GM12875 (cell line): ENCODE data around the gene VIM.

Source experiments
- H3K4me3 ChIP-seq: one replicate; pipeline ENCODE4 v1.5.1; 2011; ENCODE audit warnings: low read depth, low read length, control low read depth
- TF ChIP-seq, protein P1 (sequence below): IDR thresholded peaks from 2 replicates; pipeline ENCODE4 v1.5.1; 2011; ENCODE audit warnings: low read depth, mild to moderate bottlenecking, control low read depth, inconsistent platforms, low read length, moderate library complexity, borderline replicate concordance; ENCODE audit not compliant: insufficient read depth

VIM gene

DNA sequence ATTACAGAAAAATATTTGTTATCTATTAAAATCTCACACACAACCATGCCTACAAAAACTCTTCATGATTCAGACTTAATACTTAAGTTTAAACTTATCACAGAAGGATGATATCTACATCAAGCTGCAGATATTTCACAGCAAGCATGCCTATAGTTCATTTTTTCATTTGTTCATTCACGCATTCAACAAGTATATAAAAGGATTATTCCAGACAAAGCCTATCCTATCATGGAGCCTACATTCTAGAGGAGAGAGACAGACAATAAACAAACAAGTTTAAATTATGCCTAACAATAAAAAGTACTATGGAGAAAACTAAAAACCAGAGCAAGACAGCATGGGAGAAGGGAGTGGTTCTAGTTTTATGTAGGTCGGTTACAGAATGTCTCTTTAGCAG is 37.4 kb upstream of the VIM start:
- TF ChIP-seq, protein P1, sequence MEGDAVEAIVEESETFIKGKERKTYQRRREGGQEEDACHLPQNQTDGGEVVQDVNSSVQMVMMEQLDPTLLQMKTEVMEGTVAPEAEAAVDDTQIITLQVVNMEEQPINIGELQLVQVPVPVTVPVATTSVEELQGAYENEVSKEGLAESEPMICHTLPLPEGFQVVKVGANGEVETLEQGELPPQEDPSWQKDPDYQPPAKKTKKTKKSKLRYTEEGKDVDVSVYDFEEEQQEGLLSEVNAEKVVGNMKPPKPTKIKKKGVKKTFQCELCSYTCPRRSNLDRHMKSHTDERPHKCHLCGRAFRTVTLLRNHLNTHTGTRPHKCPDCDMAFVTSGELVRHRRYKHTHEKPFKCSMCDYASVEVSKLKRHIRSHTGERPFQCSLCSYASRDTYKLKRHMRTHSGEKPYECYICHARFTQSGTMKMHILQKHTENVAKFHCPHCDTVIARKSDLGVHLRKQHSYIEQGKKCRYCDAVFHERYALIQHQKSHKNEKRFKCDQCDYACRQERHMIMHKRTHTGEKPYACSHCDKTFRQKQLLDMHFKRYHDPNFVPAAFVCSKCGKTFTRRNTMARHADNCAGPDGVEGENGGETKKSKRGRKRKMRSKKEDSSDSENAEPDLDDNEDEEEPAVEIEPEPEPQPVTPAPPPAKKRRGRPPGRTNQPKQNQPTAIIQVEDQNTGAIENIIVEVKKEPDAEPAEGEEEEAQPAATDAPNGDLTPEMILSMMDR, result no peak
- no peak overlapping the region for H3K4me3 ChIP-seq

DNA sequence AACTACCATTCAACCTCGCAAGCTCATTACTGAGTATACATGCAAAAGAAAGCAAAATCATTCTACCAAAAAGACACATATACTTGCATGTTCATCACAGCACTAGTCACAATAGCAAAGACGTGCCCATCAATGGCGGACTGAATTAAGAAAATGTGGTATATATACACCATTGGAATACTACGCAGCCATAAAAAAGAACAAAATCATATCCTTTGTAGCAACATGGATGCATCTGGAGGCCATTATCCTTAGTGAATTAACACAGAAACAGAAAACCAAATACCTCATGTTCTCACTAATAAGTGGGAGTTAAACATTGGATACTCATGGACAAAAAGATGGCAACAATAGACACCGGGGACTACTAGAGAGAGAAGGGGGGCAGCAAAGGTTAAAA is 33.0 kb upstream of the VIM start:
- TF ChIP-seq, protein P1, result no peak
- no peak overlapping the region for H3K4me3 ChIP-seq

DNA sequence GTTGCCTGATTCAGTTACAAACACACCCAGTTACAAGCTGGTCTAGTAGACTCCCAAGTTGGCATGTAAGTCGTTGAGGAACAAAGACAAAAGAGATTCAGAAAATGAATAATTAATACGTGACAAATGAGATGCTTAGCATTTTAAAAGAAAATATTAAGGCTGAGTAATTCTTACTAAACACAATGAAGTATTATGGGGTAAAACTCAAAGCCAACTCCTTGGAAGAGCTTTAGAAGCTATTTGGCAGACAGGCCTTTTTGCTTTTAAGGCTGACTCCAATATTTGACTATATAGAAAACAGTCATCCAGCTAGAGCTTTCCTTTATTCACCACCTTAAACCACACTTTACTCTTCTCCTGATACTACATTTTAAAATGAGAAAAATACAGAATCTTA is 32.0 kb upstream of the VIM start:
- no peak overlapping the region for H3K4me3 ChIP-seq
- TF ChIP-seq, protein P1, result no peak

DNA sequence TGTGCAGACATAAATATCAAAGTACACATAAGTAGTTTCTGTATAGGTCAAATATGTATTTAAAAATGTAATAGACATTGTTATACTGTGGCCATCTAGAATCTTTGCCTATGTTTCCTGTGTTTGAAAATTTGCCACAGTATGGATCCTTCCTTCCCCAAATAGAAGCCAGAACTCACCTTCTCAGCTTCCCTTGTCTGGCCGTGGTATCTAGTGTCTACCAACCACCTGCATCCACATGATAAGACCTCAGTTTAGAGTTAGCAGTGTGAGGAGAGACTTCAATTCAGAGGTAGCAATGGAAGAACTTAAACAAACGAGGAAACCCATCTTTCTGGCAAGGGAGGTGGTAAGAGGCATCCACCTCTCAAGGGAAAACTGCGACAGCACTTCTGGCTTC is 31.5 kb upstream of the VIM start:
- TF ChIP-seq, protein P1, result no peak
- no peak overlapping the region for H3K4me3 ChIP-seq

DNA sequence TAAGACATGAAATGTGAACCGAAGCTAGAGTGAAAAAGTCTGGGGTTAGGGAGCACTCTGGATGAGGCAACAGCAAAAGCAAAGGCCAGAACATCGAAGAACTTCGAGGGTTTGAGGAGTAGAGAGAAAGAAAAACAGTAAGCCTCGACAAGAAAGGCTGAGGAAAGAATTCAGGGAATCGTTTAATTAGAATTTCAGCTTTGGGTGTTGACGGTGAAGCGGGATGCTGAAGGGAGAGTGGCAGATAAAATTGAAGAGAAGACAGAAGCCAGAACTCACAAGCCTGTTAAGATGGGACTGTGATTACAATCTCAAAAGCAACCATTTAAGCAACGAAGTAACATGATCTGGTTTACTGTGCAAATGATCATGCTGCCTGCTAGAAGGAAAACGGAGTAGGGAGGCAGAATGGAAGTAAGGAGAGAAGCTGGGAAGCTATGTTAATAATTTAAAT is 28.7 kb upstream of the VIM start:
- TF ChIP-seq, protein P1, result no peak
- H3K4me3 ChIP-seq, result no peak overlapping the region

DNA sequence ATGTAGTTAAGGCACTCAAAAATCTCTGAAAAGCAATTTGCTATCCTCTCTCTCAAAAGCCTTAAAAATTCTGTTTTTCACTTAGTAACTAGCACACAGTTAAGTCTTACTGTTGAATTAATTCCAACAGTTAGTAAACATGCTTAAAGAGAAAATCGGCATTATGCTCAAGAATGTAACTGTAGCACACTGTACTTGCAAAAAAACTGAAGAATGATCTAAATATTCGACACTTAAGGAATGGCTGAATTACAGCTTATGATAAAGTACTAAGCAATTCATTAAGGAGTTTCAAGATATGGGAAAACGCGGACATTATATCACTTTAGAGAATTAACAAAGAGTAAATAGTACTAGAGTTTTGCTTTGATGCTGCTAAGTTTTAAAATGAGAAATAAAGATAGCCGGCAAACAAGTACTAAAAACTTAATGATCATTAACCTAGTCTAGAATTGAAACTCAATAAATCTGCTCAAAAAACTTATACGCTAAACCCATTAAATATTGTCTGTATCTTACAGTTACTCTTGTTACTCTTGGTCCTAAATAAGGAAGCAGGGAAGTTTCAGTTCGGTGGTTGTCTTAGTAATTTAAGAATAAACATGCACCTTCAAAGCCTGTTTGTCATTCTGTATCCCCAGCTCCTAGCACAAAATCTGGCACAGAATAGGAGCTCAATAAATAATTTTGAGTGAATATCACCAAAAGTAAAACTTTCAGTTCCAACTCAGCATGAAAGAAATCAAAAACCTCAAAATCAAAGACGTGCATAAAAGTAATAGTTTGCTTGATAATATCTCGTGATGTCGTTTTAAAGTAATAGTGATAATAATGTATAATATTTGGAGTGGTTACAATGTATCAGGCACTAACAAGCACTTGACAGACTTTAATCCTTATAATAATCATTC is 27.8 kb upstream of the VIM start:
- TF ChIP-seq, protein P1, result no peak
- H3K4me3 ChIP-seq, result peak overlapping the region; percentile 91
